ENCODE results near the gene FYB1. TPM values are rescaled to one million over a fixed set of nuclear protein-coding genes. Genes with fewer than 3 reads are reported as not detected.

The FYB1 gene
- total and polyA plus RNA-seq, 2 experiments from 2014 or later, result 1.1 to 2.4 TPM

- H3K9me2 ChIP-seq (replicated peaks; ENCODE audit: insufficient read depth), result no peaks in the 10 kb centered on the region
- no peaks in the 10 kb centered on the region for H3K4me1 ChIP-seq (ENCODE audit: insufficient read depth)
- H3K27ac ChIP-seq, result no peak overlapping the region
- DNase-seq (ENCODE audit: low spot score), result no peak
- H3K27me3 ChIP-seq, result no peaks in the 10 kb centered on the region
- H3K79me2 ChIP-seq, result no peaks in the 10 kb centered on the region
- no peak overlapping the region for H3K4me2 ChIP-seq
- no peaks in the 10 kb centered on the region for H3K36me3 ChIP-seq (replicated peaks; ENCODE audit: insufficient read depth, low read depth)
- H3K9me3 ChIP-seq (ENCODE audit: low read depth), result no peaks in the 10 kb centered on the region
- H2AFZ ChIP-seq, result no peak overlapping the region
- H3K4me3 ChIP-seq, result no peak overlapping the region
- no peak for TF ChIP-seq EZH2 (IDR thresholded peaks at IDR 0.05; ENCODE audit: borderline replicate concordance)
- no peak for TF ChIP-seq EZH2phosphoT487 (IDR thresholded peaks at IDR 0.05; ENCODE audit: low read depth, severe bottlenecking, unreplicated experiment)
- no peak for TF ChIP-seq CTCF (IDR thresholded peaks at IDR 0.05; ENCODE audit: poor library complexity)
- 83% methylated on average over 4 of the region's 4 CpGs for WGBS (ENCODE audit: low lambda C conversion rate, missing lambda C conversion rate)
- no peaks in the 10 kb centered on the region for H4K20me1 ChIP-seq (ENCODE audit: insufficient read depth, poor library complexity, severe bottlenecking)
Observed at GRCh38 chr5:39146831-39147540, 72.4 kb downstream of the FYB1 start.

GRCh38 chr5:39143151-39143860 is 76.1 kb downstream of the FYB1 start:
- H3K9me3 ChIP-seq (ENCODE audit: low read depth), result no peaks in the 10 kb centered on the region
- no peaks in the 10 kb centered on the region for H4K20me1 ChIP-seq (ENCODE audit: insufficient read depth, poor library complexity, severe bottlenecking)
- H3K79me2 ChIP-seq, result no peaks in the 10 kb centered on the region
- H3K36me3 ChIP-seq (replicated peaks; ENCODE audit: insufficient read depth, low read depth), result no peaks in the 10 kb centered on the region
- no peaks in the 10 kb centered on the region for H3K9me2 ChIP-seq (replicated peaks; ENCODE audit: insufficient read depth)
- DNase-seq (ENCODE audit: low spot score), result no peak
- WGBS (ENCODE audit: low lambda C conversion rate, missing lambda C conversion rate), result 87% methylated on average over 3 of the region's 3 CpGs
- H2AFZ ChIP-seq, result no peak overlapping the region
- no peak overlapping the region for H3K4me3 ChIP-seq
- no peak overlapping the region for H3K4me2 ChIP-seq
- TF ChIP-seq CTCF (IDR thresholded peaks at IDR 0.05; ENCODE audit: poor library complexity) (no peak), EZH2 (IDR thresholded peaks at IDR 0.05; ENCODE audit: borderline replicate concordance) (no peak), EZH2phosphoT487 (IDR thresholded peaks at IDR 0.05; ENCODE audit: low read depth, severe bottlenecking, unreplicated experiment) (no peak)
- H3K4me1 ChIP-seq (ENCODE audit: insufficient read depth), result no peaks in the 10 kb centered on the region
- H3K27ac ChIP-seq, result no peak overlapping the region
- H3K27me3 ChIP-seq, result no peaks in the 10 kb centered on the region

GRCh38 chr5:39140558-39141168 is 78.7 kb downstream of the FYB1 start:
- no peak overlapping the region for H3K4me3 ChIP-seq
- no peaks in the 10 kb centered on the region for H3K4me1 ChIP-seq (ENCODE audit: insufficient read depth)
- 87% methylated on average over 7 of the region's 7 CpGs for WGBS (ENCODE audit: low lambda C conversion rate, missing lambda C conversion rate)
- H2AFZ ChIP-seq, result no peak overlapping the region
- H3K79me2 ChIP-seq, result no peaks in the 10 kb centered on the region
- no peak overlapping the region for H3K4me2 ChIP-seq
- no peaks in the 10 kb centered on the region for H3K9me3 ChIP-seq (ENCODE audit: low read depth)
- H3K27ac ChIP-seq, result no peak overlapping the region
- H3K36me3 ChIP-seq (replicated peaks; ENCODE audit: insufficient read depth, low read depth), result no peaks in the 10 kb centered on the region
- H3K9me2 ChIP-seq (replicated peaks; ENCODE audit: insufficient read depth), result no peaks in the 10 kb centered on the region
- no peaks in the 10 kb centered on the region for H3K27me3 ChIP-seq
- TF ChIP-seq EZH2 (IDR thresholded peaks at IDR 0.05; ENCODE audit: borderline replicate concordance) (no peak), CTCF (IDR thresholded peaks at IDR 0.05; ENCODE audit: poor library complexity) (no peak), EZH2phosphoT487 (IDR thresholded peaks at IDR 0.05; ENCODE audit: low read depth, severe bottlenecking, unreplicated experiment) (no peak)
- no peaks in the 10 kb centered on the region for H4K20me1 ChIP-seq (ENCODE audit: insufficient read depth, poor library complexity, severe bottlenecking)
- DNase-seq (ENCODE audit: low spot score), result no peak
